Stimulated activated CD8-positive, alpha-beta memory T cell treated with anti-CD3 and anti-CD28 coated beads, Interleukin-12 subunit alpha, Interleukin-12 subunit beta, amount 100 ng/mL, for 1 hour (primary cell): ENCODE measurements around the gene GATB.

ENCODE experiments used
- DNase-seq: peaks from one replicate; pipeline ENCODE4 v3.0.0-alpha.2; 2020; ENCODE audit warnings: low read depth

The GATB gene

GRCh38 chr4:151760712-151761661, at the start of gene GATB:
Gene GATB (minus strand): TSS chr4:151761007. CDS start chr4:151760982, 25 bp downstream.
- peak; percentile 86 for DNase-seq

- no peak for DNase-seq
Observed at GRCh38 chr4:151810476-151810875, 49.7 kb upstream of the GATB start.

GRCh38 chr4:151809716-151810115, 48.9 kb upstream of the GATB start:
- no peak for DNase-seq

- DNase-seq: no peak
Observed at GRCh38 chr4:151808542-151808941, 47.7 kb upstream of the GATB start.

- no peak for DNase-seq
Observed at GRCh38 chr4:151808120-151808529, 47.3 kb upstream of the GATB start.

- DNase-seq: no peak
Observed at GRCh38 chr4:151807220-151807619, 46.4 kb upstream of the GATB start.

- DNase-seq: no peak
Observed at GRCh38 chr4:151806511-151806927, 45.7 kb upstream of the GATB start.

GRCh38 chr4:151804821-151805220, 44.0 kb upstream of the GATB start:
- DNase-seq: no peak

GRCh38 chr4:151804086-151804630, 43.4 kb upstream of the GATB start:
- DNase-seq: no peak

- no peak for DNase-seq
Observed at GRCh38 chr4:151803246-151803645, 42.4 kb upstream of the GATB start.

- peak; percentile 39 for DNase-seq
Observed at GRCh38 chr4:151801547-151802516, 41.0 kb upstream of the GATB start.

- DNase-seq: no peak
Observed at GRCh38 chr4:151799417-151800012, 38.7 kb upstream of the GATB start.

GRCh38 chr4:151798678-151799416, 38.0 kb upstream of the GATB start:
- no peak for DNase-seq

GRCh38 chr4:151797853-151798252, 37.0 kb upstream of the GATB start:
- no peak for DNase-seq

- no peak for DNase-seq
Observed at GRCh38 chr4:151797131-151797530, 36.3 kb upstream of the GATB start.

- no peak for DNase-seq
Observed at GRCh38 chr4:151796106-151796505, 35.3 kb upstream of the GATB start.

GRCh38 chr4:151792995-151793394, 32.2 kb upstream of the GATB start:
- no peak for DNase-seq

GRCh38 chr4:151792530-151792929, 31.7 kb upstream of the GATB start:
- DNase-seq: no peak

GRCh38 chr4:151788021-151788420, 27.2 kb upstream of the GATB start:
- no peak for DNase-seq

GRCh38 chr4:151786158-151786495, 25.3 kb upstream of the GATB start:
- DNase-seq: no peak

- DNase-seq: no peak
Observed at GRCh38 chr4:151785484-151786157, 24.8 kb upstream of the GATB start.
